Stimulated activated CD8-positive, alpha-beta memory T cell treated with anti-CD3 and anti-CD28 coated beads, Interleukin-15, amount 100 ng/mL, for 48 hours (primary cell): Measurements from ENCODE around the gene ACKR2.

Experiments used
- DNase-seq, 2 donors: peaks; one replicate each; pipeline ENCODE4 v3.0.0-alpha.2; 2020; ENCODE audit warnings: low read depth in 2 of 2

ACKR2 gene

GRCh38 chr3:42887084-42887483 lies 77.8 kb downstream of the ACKR2 start:
- DNase-seq: no peak

- DNase-seq: no peak
These were observed 81.8 kb downstream of the ACKR2 start for GRCh38 chr3:42891042-42891441.

- DNase-seq: no peak
These were observed 82.9 kb downstream of the ACKR2 start for GRCh38 chr3:42892169-42892568.

- no peak for DNase-seq
These were observed 83.6 kb downstream of the ACKR2 start for GRCh38 chr3:42892807-42893206.

- no peak for DNase-seq
These were observed 85.7 kb downstream of the ACKR2 start for GRCh38 chr3:42894698-42895579.

- no peak for DNase-seq
These were observed 86.3 kb downstream of the ACKR2 start for GRCh38 chr3:42895580-42895868.

GRCh38 chr3:42898896-42899675 lies 89.8 kb downstream of the ACKR2 start:
- no peak for DNase-seq

GRCh38 chr3:42900226-42901072 lies 91.2 kb downstream of the ACKR2 start:
- no peak for DNase-seq

- no peak for DNase-seq
These were observed 91.8 kb downstream of the ACKR2 start for GRCh38 chr3:42901073-42901415.

GRCh38 chr3:42902257-42902656 lies 93.0 kb downstream of the ACKR2 start:
- DNase-seq: no peak

GRCh38 chr3:42904076-42904475 lies 94.8 kb downstream of the ACKR2 start:
- no peak for DNase-seq

GRCh38 chr3:42905740-42906069 lies 96.5 kb downstream of the ACKR2 start:
- no peak for DNase-seq

- peak in 1 of 2 donors; percentile 4 for DNase-seq
These were observed 97.0 kb downstream of the ACKR2 start, which contains the start of gene ZNF662 for GRCh38 chr3:42906070-42906847. ZNF662 (plus strand) TSS chr3:42906142; CDS start chr3:42908115, 1,973 bp downstream.

GRCh38 chr3:42906848-42907183 lies 97.6 kb downstream of the ACKR2 start:
- DNase-seq: no peak

GRCh38 chr3:42908675-42909074 lies 99.4 kb downstream of the ACKR2 start:
- DNase-seq: no peak

- no peak for DNase-seq
These were observed 102.3 kb downstream of the ACKR2 start for GRCh38 chr3:42911551-42911950.

- DNase-seq: no peak
These were observed 105.7 kb downstream of the ACKR2 start for GRCh38 chr3:42914771-42915515.
